22Rv1 (cell line): Measurements from ENCODE around the gene VEZF1.

Source experiments
- ZFX ChIP-seq: fragments of 450-650 bp; IDR thresholded peaks from 2 replicates; pipeline ENCODE4 v1.6.1; 2017; ENCODE audit warnings: antibody characterized with exemption, borderline replicate concordance
- TF ChIP-seq, protein P1 (sequence below): fragments of 450-650 bp; IDR thresholded peaks from 2 replicates; pipeline ENCODE4 v1.5.1; 2017; ENCODE audit warnings: mild to moderate bottlenecking

DNA sequence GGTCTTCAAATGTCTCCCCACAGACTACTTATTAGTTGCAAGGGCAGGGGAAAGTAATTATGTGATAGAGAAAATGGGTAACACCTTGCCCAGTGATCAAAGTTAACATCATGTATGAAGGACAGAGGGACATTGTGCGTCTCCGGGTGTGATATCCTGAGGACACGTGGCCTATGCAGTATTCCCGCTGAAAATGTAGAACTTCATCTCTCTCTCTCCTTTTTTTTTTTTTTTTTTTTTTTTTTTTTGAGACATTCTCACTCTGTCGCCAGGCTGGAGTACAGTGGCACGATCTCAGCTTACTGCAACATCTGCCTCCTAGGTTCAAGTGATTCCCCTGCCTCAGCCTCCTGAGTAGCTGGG lies 24.9 kb downstream of the VEZF1 start:
- TF ChIP-seq, protein P1, sequence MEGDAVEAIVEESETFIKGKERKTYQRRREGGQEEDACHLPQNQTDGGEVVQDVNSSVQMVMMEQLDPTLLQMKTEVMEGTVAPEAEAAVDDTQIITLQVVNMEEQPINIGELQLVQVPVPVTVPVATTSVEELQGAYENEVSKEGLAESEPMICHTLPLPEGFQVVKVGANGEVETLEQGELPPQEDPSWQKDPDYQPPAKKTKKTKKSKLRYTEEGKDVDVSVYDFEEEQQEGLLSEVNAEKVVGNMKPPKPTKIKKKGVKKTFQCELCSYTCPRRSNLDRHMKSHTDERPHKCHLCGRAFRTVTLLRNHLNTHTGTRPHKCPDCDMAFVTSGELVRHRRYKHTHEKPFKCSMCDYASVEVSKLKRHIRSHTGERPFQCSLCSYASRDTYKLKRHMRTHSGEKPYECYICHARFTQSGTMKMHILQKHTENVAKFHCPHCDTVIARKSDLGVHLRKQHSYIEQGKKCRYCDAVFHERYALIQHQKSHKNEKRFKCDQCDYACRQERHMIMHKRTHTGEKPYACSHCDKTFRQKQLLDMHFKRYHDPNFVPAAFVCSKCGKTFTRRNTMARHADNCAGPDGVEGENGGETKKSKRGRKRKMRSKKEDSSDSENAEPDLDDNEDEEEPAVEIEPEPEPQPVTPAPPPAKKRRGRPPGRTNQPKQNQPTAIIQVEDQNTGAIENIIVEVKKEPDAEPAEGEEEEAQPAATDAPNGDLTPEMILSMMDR: no peak
- TF ChIP-seq ZFX: no peak
